ENCODE measurements around the gene ZNF341.
A peak's percentile ranks its signal among the peaks of the same experiment; 100 is the strongest.
"Not testable (repeated sequence)": the region's sequence is repeated elsewhere in the genome, so short reads cannot be mapped to it uniquely, and the experiment has no call there.

The ZNF341 gene

GRCh38 chr20:33731693-33732165 is at the start of gene ZNF341:
ZNF341 (plus strand) TSS chr20:33731996; CDS start chr20:33732022, 26 bp downstream.
- no peak for DNase-seq

DNA sequence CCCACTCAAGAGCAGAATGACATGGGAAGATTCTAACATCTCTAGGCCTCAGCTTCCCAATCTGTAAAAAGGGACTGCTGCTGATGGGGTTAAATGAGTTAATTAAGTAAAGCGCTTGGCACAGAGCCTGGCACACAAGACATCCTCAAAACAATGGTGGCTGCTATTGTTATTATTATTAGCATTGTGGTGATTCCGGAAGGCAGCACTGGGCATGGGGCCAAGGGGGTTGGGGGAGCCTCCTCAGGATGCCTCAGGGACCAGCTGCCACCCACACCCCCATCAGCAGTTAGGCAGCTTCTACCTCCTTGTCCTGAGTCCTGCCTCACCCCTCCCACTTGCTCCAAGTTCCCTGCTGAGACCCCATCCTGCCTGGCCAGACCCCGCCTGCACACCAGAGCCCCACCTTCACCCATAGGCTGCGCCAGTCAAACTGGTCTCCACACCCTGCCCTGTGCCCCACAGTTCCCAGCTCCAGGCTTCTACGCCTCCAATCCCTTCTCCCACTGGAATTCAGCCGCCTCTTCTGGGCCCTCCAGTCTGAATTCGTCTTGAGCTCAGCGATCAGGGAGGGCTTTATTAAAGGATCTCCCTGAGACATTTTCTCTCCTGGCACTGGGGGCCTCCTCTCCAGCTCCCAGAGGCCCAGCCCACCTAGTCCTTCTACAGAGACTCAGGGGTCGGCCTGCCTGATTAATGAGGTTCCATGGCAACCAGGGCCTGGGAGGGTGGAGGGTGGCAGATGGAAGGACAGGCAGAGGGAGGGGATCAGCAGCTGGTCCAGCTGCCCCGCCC is 47.1 kb upstream of the ZNF341 start:
- DNase-seq = peak; percentile 84

- peak; percentile 86 for DNase-seq
These were observed 46.3 kb upstream of the ZNF341 start for GRCh38 chr20:33685328-33686099.

DNA sequence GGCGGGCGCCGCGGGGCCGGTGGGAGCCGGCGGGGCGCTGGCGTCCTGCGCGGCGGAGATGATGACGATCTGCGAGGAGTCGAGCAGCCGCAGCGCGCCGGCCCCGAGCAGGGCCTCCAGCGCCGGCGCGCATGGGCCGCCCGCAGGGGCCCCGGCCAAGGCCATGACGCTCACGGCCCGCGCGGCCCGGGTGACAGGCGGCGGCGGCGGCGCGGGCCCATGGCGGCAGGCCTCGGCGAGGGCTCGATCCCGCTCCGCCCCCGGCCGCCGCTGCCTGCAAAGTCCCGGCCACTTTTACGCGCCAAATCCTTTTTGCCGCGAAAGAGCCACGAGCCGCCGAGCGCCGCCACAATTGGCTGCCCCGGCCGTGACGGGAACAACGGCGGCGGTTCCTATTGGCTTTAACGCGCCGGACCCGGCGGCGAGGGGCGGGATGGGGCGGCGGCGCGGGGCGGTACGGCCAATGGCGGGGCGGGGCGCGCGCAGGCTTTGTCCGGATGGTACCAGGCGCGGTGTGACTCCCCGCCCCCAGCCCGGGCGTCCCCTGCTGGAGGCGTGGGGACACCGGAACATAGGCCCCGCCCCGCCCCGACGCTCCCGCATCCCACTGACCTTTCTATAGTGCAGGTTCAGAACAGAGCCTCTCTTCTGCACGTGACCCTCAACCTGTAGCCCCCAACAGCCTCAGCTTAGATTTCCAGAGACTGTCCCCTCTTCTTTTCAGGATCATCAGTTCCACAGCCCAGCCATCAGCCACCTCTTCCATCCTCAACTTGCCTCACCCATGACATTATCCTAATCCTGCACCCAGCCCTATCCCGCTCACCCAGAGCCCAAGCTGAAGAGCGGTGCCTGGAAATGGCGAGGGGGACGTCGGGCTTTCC is 45.5 kb upstream of the ZNF341 start, which contains the start of gene E2F1:
Gene E2F1 (minus strand): TSS at position 286 of the 884 bp plus-strand sequence. CDS start 121 bp downstream, at position 165.
- peak; percentile 98 for DNase-seq

- DNase-seq = no peak
These were observed 44.8 kb upstream of the ZNF341 start for GRCh38 chr20:33686984-33687366.

GRCh38 chr20:33687370-33687915 is 44.4 kb upstream of the ZNF341 start:
- DNase-seq = peak; percentile 69

GRCh38 chr20:33687993-33688937 is 43.5 kb upstream of the ZNF341 start:
- no peak for DNase-seq

DNA sequence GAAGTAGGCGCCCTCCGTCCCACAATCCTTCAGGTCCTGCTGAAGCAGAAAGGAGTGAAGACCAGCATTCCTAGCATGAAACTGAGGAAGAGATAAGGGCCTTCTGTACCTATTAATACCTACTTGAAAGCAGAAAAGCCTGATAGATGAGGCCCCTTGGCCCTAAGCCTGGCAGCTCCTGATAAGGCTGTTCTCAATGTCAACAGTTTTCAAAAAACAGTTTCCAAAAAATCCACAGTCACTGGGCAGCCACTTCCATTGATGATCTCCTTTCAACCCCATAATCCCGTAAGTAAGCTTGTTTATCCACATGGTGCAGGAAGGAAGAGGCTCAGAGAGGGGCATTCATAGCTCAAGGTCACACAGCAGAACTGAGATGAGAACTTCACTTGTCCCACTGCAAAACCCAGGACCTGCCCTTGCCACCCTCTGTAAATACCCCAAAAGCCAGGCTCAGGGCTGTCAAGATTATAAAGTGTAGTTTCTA is 42.8 kb upstream of the ZNF341 start:
- DNase-seq = no peak

DNA sequence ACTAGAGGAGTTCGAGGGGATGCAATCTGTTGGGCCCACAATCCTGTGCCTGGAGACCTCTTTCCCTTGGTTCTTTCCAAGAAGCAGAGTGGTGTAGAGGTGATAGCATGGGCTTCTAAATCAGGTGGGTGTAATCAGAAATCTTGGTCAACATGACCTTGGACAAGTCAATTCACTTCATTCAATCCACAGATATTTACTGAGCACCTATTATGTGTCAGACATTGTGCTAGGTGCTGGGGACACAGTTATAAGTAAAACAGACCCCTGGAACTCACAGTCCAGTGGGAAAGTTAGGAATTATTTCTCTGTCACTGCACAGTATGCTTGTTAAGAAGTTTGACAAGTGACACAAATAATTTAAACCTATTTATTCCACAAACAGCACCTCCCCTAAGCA is 42.3 kb upstream of the ZNF341 start:
- no peak for DNase-seq

GRCh38 chr20:33689973-33690372 is 41.8 kb upstream of the ZNF341 start:
- DNase-seq = no peak

DNA sequence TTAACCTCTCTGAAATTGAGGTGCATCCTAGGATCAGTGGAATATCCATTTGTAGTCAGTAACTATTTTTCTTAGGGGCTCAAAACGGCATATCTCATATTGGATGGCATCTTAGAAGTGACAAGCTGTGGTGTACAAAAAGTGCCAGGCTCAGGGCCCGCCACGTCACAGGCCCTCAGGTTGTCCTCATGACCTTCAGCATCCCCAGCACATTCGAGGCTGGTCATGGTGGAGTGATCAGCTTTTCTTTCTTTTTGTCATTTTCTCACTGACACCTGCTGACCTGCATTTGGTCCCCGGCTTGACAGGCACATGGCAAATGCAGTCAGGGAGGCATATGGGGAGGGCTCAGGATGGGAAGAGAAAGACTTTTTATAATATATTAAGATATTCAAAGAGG is 38.5 kb upstream of the ZNF341 start:
- DNase-seq = no peak

GRCh38 chr20:33693741-33694638 is 37.8 kb upstream of the ZNF341 start:
- no peak for DNase-seq

DNA sequence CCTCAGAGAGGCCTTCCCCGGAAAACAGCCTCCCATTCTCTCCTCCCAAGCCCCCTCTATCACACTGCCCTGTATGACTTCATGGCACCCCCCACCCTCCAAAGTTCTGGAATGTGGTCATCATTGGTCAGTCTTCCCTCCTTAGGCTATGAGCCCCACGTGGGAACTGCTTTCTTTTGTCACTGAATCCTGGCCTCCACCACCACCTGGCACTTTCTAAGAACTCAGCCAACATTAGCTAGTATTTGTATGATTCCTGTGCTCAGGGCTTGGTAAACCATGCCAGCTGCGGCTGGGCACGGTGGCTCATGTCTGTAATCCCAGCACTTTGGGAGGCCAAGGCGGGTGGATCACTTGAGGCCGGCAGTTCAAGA is 37.2 kb upstream of the ZNF341 start:
- no peak for DNase-seq

- no peak for DNase-seq
These were observed 35.3 kb upstream of the ZNF341 start for GRCh38 chr20:33696448-33696847.

- DNase-seq = no peak
These were observed 34.7 kb upstream of the ZNF341 start for GRCh38 chr20:33697129-33697528.

GRCh38 chr20:33698966-33699365 is 32.8 kb upstream of the ZNF341 start:
- DNase-seq = not testable (repeated sequence)

GRCh38 chr20:33700696-33701441 is 30.9 kb upstream of the ZNF341 start:
- not testable (repeated sequence) for DNase-seq

GRCh38 chr20:33701629-33702450 is 30.0 kb upstream of the ZNF341 start:
- no peak for DNase-seq

All from RPMI8226 (cell line).